ENCODE data around the gene ARF1.

The ARF1 gene

GRCh38 chr1:228044961-228045360 is 37.5 kb upstream of the ARF1 start:
- H3K4me3 ChIP-seq (ENCODE audit: low read length) = no peak overlapping the region
- no peak for TF ChIP-seq ZNF274 (IDR thresholded peaks at IDR 0.05; ENCODE audit: low read depth, low read length)

GRCh38 chr1:228045405-228045804 is 37.1 kb upstream of the ARF1 start:
- TF ChIP-seq ZNF274 (IDR thresholded peaks at IDR 0.05; ENCODE audit: low read depth, low read length) = no peak

GRCh38 chr1:228045871-228046270 is 36.6 kb upstream of the ARF1 start:
- TF ChIP-seq ZNF274 (IDR thresholded peaks at IDR 0.05; ENCODE audit: low read depth, low read length) = no peak
- H3K4me3 ChIP-seq (ENCODE audit: low read length) = no peak overlapping the region

More at GRCh38 chr1:228045405-228045804, 37.1 kb upstream of the ARF1 start:
- no peak overlapping the region for H3K4me3 ChIP-seq (ENCODE audit: low read length)

GRCh38 chr1:228046421-228047182 is 35.9 kb upstream of the ARF1 start:
- no peak for TF ChIP-seq ZNF274 (IDR thresholded peaks at IDR 0.05; ENCODE audit: low read depth, low read length)
- no peak overlapping the region for H3K4me3 ChIP-seq (ENCODE audit: low read length)

GRCh38 chr1:228047183-228047466 is 35.4 kb upstream of the ARF1 start:
- no peak for TF ChIP-seq ZNF274 (IDR thresholded peaks at IDR 0.05; ENCODE audit: low read depth, low read length)
- H3K4me3 ChIP-seq (ENCODE audit: low read length) = no peak overlapping the region

- TF ChIP-seq ZNF274 (IDR thresholded peaks at IDR 0.05; ENCODE audit: low read depth, low read length) = no peak
- H3K4me3 ChIP-seq (ENCODE audit: low read length) = no peak overlapping the region
These were observed 34.4 kb upstream of the ARF1 start for GRCh38 chr1:228048120-228048519.

- no peak overlapping the region for H3K4me3 ChIP-seq (ENCODE audit: low read length)
- TF ChIP-seq ZNF274 (IDR thresholded peaks at IDR 0.05; ENCODE audit: low read depth, low read length) = no peak
These were observed 33.7 kb upstream of the ARF1 start for GRCh38 chr1:228048659-228049298.

GRCh38 chr1:228050571-228051231 is 31.8 kb upstream of the ARF1 start:
- no peak overlapping the region for H3K4me3 ChIP-seq (ENCODE audit: low read length)
- TF ChIP-seq ZNF274 (IDR thresholded peaks at IDR 0.05; ENCODE audit: low read depth, low read length) = no peak

- no peak for TF ChIP-seq ZNF274 (IDR thresholded peaks at IDR 0.05; ENCODE audit: low read depth, low read length)
- no peak overlapping the region for H3K4me3 ChIP-seq (ENCODE audit: low read length)
These were observed 24.1 kb upstream of the ARF1 start for GRCh38 chr1:228058172-228058948.

- no peak for TF ChIP-seq ZNF274 (IDR thresholded peaks at IDR 0.05; ENCODE audit: low read depth, low read length)
- H3K4me3 ChIP-seq (ENCODE audit: low read length) = no peak overlapping the region
These were observed 23.4 kb upstream of the ARF1 start for GRCh38 chr1:228058949-228059633.

- H3K4me3 ChIP-seq (ENCODE audit: low read length) = no peak overlapping the region
- TF ChIP-seq ZNF274 (IDR thresholded peaks at IDR 0.05; ENCODE audit: low read depth, low read length) = no peak
These were observed 22.7 kb upstream of the ARF1 start for GRCh38 chr1:228059634-228060457.

- H3K4me3 ChIP-seq (ENCODE audit: low read length) = no peak overlapping the region
- TF ChIP-seq ZNF274 (IDR thresholded peaks at IDR 0.05; ENCODE audit: low read depth, low read length) = no peak
These were observed 21.9 kb upstream of the ARF1 start for GRCh38 chr1:228060458-228061190.
